Measurements from ENCODE around the gene MSMO1.

MSMO1 gene

DNA sequence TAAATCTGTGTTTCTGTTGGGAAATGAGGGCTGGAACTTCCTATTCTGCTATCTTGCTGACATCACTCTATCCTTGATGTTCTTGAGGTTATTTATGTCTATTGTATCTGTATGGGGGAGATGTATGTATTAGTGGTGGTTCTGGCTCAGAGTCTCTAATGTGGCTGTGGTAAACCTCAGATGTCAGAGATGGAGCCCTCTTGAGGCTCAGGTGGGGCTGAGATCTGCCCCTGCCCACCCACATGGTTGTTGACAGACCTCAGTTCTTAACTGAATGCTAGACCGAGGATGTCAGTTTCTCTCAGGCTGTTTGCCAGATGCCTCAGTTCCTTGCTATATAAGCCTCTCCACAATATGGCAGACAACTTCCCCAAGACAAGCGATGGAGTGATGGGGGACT is 48.0 kb downstream of the MSMO1 start:
- Histone ChIP-seq H3K27ac (ENCODE audit: low read depth in 2 of 2, low read length in 2 of 2) (no peak overlapping the region), H3K36me3 (ENCODE audit: control insufficient read depth in 2 of 2, insufficient read depth in 2 of 2, low read length in 2 of 2) (no peaks in the 10 kb centered on the region), H3K27me3 (ENCODE audit: control insufficient read depth in 2 of 2, insufficient read depth in 2 of 2, low read length in 2 of 2) (peaks cover 0 to 3% of the 10 kb centered on the region in 2 donors), H3K9me3 (ENCODE audit: control insufficient read depth in 2 of 2, low read length in 2 of 2) (peaks cover 0 to 2% of the 10 kb centered on the region in 2 donors), H3K9ac (ENCODE audit: low read depth in 1 of 2, low read length in 2 of 2) (no peak overlapping the region), H3K4me3 (ENCODE audit: low read length in 2 of 2) (no peak overlapping the region), H3K4me1 (ENCODE audit: control insufficient read depth in 2 of 2, insufficient read depth in 2 of 2, low read length in 2 of 2) (no peaks in the 10 kb centered on the region)

DNA sequence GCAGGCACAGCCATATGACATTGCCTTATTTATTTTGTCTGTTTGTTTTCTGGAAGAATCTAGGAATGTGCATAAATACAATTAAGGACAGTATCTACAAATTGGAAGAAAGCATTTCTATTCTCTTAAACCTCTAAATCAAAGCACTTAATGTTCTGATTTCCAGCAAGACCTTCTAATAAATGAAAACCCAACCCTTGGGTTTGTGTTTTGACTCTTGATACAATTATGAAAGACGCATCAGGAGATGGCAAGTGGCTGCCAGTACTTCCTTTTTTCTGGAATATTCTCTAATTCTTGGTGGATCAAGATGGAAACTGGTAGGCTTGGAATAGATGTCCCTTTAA is 50.9 kb downstream of the MSMO1 start:
- Histone ChIP-seq H3K27ac (ENCODE audit: low read depth in 2 of 2, low read length in 2 of 2) (no peak overlapping the region), H3K4me3 (ENCODE audit: low read length in 2 of 2) (peak overlapping the region; percentile 63 to 71), H3K9me3 (ENCODE audit: control insufficient read depth in 2 of 2, low read length in 2 of 2) (peaks cover 0 to 2% of the 10 kb centered on the region in 2 donors), H3K9ac (ENCODE audit: low read depth in 1 of 2, low read length in 2 of 2) (peak overlapping the region; percentile 41 to 60), H3K36me3 (ENCODE audit: control insufficient read depth in 2 of 2, insufficient read depth in 2 of 2, low read length in 2 of 2) (no peaks in the 10 kb centered on the region), H3K4me1 (ENCODE audit: control insufficient read depth in 2 of 2, insufficient read depth in 2 of 2, low read length in 2 of 2) (no peaks in the 10 kb centered on the region), H3K27me3 (ENCODE audit: control insufficient read depth in 2 of 2, insufficient read depth in 2 of 2, low read length in 2 of 2) (peaks cover 0 to 3% of the 10 kb centered on the region in 2 donors)

DNA sequence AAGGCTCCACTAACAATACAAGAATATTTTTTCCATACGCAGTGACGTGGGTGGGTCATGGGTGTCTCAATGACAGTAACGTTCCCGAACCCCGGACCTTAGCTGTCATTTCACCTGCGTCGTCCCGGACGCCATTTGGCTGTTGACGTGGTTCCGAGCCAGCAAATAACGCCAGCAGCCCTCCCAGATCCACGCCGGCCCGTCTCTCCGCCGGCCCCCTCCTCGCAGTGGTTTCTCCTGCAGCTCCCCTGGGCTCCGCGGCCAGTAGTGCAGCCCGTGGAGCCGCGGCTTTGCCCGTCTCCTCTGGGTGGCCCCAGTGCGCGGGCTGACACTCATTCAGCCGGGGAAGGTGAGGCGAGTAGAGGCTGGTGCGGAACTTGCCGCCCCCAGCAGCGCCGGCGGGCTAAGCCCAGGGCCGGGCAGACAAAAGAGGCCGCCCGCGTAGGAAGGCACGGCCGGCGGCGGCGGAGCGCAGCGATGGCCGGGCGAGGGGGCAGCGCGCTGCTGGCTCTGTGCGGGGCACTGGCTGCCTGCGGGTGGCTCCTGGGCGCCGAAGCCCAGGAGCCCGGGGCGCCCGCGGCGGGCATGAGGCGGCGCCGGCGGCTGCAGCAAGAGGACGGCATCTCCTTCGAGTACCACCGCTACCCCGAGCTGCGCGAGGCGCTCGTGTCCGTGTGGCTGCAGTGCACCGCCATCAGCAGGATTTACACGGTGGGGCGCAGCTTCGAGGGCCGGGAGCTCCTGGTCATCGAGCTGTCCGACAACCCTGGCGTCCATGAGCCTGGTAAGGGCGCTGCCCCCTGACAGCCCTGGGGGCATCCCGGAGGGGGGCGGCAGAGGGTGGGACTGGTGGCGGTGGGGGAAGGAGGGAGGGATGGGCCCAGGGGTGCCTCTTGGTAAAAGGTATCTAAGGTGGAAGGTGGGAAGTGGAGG is 51.5 kb downstream of the MSMO1 start, which contains the start of gene CPE:
TSS of gene CPE (plus strand) at position 264 of the 933 bp plus-strand sequence. CDS start at position 478, 214 bp downstream.
- peaks cover 0 to 3% of the 10 kb centered on the region in 2 donors for H3K27me3 ChIP-seq (ENCODE audit: control insufficient read depth in 2 of 2, insufficient read depth in 2 of 2, low read length in 2 of 2)
- peak within 1 kb of the TSS in 1 of 2 donors; percentile 17 for H3K27ac ChIP-seq (ENCODE audit: low read depth in 2 of 2, low read length in 2 of 2)
- H3K4me1 ChIP-seq (ENCODE audit: control insufficient read depth in 2 of 2, insufficient read depth in 2 of 2, low read length in 2 of 2), result no peaks in the 10 kb centered on the region
- H3K4me3 ChIP-seq (ENCODE audit: low read length in 2 of 2), result peak within 1 kb of the TSS; percentile 63 to 71
- no peaks in the 10 kb centered on the region for H3K36me3 ChIP-seq (ENCODE audit: control insufficient read depth in 2 of 2, insufficient read depth in 2 of 2, low read length in 2 of 2)
- H3K9ac ChIP-seq (ENCODE audit: low read depth in 1 of 2, low read length in 2 of 2), result peak within 1 kb of the TSS; percentile 41 to 60
- peaks cover 0 to 2% of the 10 kb centered on the region in 2 donors for H3K9me3 ChIP-seq (ENCODE audit: control insufficient read depth in 2 of 2, low read length in 2 of 2)

DNA sequence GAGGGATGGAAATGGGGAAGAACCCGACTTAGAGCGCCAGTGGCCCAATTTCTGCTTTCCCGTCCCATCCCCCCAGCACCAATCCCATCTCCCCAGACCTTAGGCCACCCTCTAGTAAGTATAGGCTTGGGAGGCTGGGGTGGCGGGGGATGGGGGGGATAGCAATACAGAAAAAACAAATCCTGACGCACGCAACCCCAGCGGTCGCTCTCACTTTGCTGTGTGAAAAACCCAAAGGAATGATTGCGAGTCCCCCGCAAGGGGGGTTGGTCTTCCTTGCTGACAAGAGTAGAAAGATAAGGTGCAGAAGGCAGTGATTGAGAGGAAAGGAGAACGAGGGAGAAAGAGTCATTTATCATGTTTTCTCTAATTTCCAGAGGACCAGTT is 52.2 kb downstream of the MSMO1 start:
- Histone ChIP-seq H3K27ac (ENCODE audit: low read depth in 2 of 2, low read length in 2 of 2) (peak overlapping the region in 1 of 2 donors; percentile 17), H3K9ac (ENCODE audit: low read depth in 1 of 2, low read length in 2 of 2) (no peak overlapping the region), H3K36me3 (ENCODE audit: control insufficient read depth in 2 of 2, insufficient read depth in 2 of 2, low read length in 2 of 2) (no peaks in the 10 kb centered on the region), H3K27me3 (ENCODE audit: control insufficient read depth in 2 of 2, insufficient read depth in 2 of 2, low read length in 2 of 2) (peaks cover 0 to 3% of the 10 kb centered on the region in 2 donors), H3K9me3 (ENCODE audit: control insufficient read depth in 2 of 2, low read length in 2 of 2) (peaks cover 0 to 2% of the 10 kb centered on the region in 2 donors), H3K4me1 (ENCODE audit: control insufficient read depth in 2 of 2, insufficient read depth in 2 of 2, low read length in 2 of 2) (no peaks in the 10 kb centered on the region), H3K4me3 (ENCODE audit: low read length in 2 of 2) (peak overlapping the region; percentile 26 to 63)

DNA sequence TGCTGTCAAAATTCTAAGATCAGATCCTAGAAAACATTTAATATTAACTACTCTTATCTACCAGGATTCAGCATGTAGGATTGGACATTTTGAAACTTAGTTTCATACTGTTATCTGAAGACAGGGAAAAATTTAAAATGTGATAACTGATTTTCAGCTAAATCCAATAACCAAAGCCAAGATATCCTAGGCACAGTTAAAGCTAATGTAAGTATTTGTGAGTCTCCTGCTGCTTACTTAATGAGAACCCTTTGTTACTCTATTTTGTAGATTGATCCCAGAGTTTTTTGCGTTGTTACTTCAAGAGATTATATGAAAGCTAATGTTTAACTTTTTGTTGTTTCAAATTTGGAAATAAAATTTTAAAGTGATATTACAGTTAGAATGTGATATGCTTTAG is 53.3 kb downstream of the MSMO1 start:
- Histone ChIP-seq H3K4me1 (ENCODE audit: control insufficient read depth in 2 of 2, insufficient read depth in 2 of 2, low read length in 2 of 2) (no peaks in the 10 kb centered on the region), H3K9ac (ENCODE audit: low read depth in 1 of 2, low read length in 2 of 2) (no peak overlapping the region), H3K36me3 (ENCODE audit: control insufficient read depth in 2 of 2, insufficient read depth in 2 of 2, low read length in 2 of 2) (no peaks in the 10 kb centered on the region), H3K4me3 (ENCODE audit: low read length in 2 of 2) (no peak overlapping the region), H3K9me3 (ENCODE audit: control insufficient read depth in 2 of 2, low read length in 2 of 2) (no peaks in the 10 kb centered on the region), H3K27ac (ENCODE audit: low read depth in 2 of 2, low read length in 2 of 2) (no peak overlapping the region), H3K27me3 (ENCODE audit: control insufficient read depth in 2 of 2, insufficient read depth in 2 of 2, low read length in 2 of 2) (peaks cover 0 to 3% of the 10 kb centered on the region in 2 donors)

DNA sequence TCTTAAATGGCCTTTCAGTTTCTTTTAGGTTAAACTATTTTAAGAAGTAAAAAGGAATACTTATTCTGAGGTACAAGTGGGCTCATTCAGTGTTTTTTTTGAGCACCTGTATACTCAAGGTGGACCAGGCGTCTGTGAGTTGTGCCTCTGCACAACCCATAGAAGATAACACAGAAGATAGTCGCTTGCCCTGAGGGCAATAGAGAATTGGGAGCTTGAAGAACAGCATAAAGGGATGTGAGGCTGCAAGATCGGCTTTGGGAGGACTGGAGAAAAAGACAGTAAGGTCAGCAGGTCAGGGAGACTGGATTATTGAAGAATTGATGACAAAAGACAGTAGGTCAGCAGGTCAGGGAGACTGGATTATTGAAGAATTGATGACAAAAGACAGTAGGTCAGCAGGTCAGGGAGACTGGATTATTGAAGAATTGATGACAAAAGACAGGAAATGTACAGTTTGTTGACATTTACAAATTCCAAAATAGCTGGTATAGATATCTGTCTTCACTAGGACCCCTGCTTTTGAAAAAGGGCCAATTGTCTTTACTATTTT is 54.4 kb downstream of the MSMO1 start:
- Histone ChIP-seq H3K36me3 (ENCODE audit: control insufficient read depth in 2 of 2, insufficient read depth in 2 of 2, low read length in 2 of 2) (no peaks in the 10 kb centered on the region), H3K9ac (ENCODE audit: low read depth in 1 of 2, low read length in 2 of 2) (no peak overlapping the region), H3K9me3 (ENCODE audit: control insufficient read depth in 2 of 2, low read length in 2 of 2) (no peaks in the 10 kb centered on the region), H3K4me3 (ENCODE audit: low read length in 2 of 2) (no peak overlapping the region), H3K27ac (ENCODE audit: low read depth in 2 of 2, low read length in 2 of 2) (no peak overlapping the region), H3K27me3 (ENCODE audit: control insufficient read depth in 2 of 2, insufficient read depth in 2 of 2, low read length in 2 of 2) (peaks cover 0 to 3% of the 10 kb centered on the region in 2 donors), H3K4me1 (ENCODE audit: control insufficient read depth in 2 of 2, insufficient read depth in 2 of 2, low read length in 2 of 2) (no peaks in the 10 kb centered on the region)

DNA sequence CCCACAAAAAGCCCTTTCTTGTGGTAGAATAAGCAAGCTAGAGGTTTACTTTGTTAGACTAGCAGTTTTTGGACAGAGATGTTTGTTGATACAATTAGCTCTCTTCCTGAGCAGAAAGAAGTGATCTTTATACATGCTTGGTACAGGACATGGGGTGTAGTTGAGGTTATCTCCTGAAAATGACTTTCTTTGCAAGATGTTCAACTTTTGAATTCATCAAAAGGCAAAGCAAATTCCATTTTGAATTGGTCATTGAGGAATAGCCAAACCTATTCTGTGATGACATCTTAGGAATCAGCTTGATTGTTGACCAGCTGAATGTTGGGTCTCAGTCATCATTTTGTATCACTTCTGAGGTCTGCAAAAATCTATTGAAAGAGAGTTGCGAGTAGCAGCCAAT is 55.2 kb downstream of the MSMO1 start:
- H3K36me3 ChIP-seq (ENCODE audit: control insufficient read depth in 2 of 2, insufficient read depth in 2 of 2, low read length in 2 of 2), result no peaks in the 10 kb centered on the region
- H3K27me3 ChIP-seq (ENCODE audit: control insufficient read depth in 2 of 2, insufficient read depth in 2 of 2, low read length in 2 of 2), result peaks cover 0 to 3% of the 10 kb centered on the region in 2 donors
- no peak overlapping the region for H3K4me3 ChIP-seq (ENCODE audit: low read length in 2 of 2)
- no peaks in the 10 kb centered on the region for H3K9me3 ChIP-seq (ENCODE audit: control insufficient read depth in 2 of 2, low read length in 2 of 2)
- no peak overlapping the region for H3K27ac ChIP-seq (ENCODE audit: low read depth in 2 of 2, low read length in 2 of 2)
- no peak overlapping the region for H3K9ac ChIP-seq (ENCODE audit: low read depth in 1 of 2, low read length in 2 of 2)
- H3K4me1 ChIP-seq (ENCODE audit: control insufficient read depth in 2 of 2, insufficient read depth in 2 of 2, low read length in 2 of 2), result no peaks in the 10 kb centered on the region

DNA sequence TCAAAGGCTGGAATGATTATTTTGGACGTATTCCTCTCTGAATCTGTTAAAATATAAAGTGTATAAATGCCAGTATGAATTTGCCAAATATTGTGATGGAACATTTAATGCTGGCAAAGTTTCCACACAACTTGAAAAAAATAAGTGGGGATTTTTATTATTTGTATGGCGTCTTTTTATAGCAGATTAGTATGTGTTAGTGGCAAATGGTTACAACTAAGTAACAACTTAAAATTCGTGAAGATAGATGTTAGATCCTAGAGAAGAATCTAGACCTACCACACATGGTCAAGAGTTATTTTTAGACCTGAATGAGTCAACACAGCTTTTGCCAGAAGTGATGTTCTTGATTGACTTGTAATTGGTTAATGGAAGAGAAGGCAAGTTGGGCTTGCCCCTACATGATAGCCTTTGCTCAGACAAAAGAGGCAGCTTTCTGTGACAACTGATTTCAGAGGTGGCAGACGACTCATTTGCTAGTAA is 56.2 kb downstream of the MSMO1 start:
- Histone ChIP-seq H3K27ac (ENCODE audit: low read depth in 2 of 2, low read length in 2 of 2) (no peak overlapping the region), H3K9me3 (ENCODE audit: control insufficient read depth in 2 of 2, low read length in 2 of 2) (no peaks in the 10 kb centered on the region), H3K4me3 (ENCODE audit: low read length in 2 of 2) (no peak overlapping the region), H3K27me3 (ENCODE audit: control insufficient read depth in 2 of 2, insufficient read depth in 2 of 2, low read length in 2 of 2) (peaks cover 0 to 1% of the 10 kb centered on the region in 2 donors), H3K4me1 (ENCODE audit: control insufficient read depth in 2 of 2, insufficient read depth in 2 of 2, low read length in 2 of 2) (no peaks in the 10 kb centered on the region), H3K9ac (ENCODE audit: low read depth in 1 of 2, low read length in 2 of 2) (no peak overlapping the region), H3K36me3 (ENCODE audit: control insufficient read depth in 2 of 2, insufficient read depth in 2 of 2, low read length in 2 of 2) (no peaks in the 10 kb centered on the region)

DNA sequence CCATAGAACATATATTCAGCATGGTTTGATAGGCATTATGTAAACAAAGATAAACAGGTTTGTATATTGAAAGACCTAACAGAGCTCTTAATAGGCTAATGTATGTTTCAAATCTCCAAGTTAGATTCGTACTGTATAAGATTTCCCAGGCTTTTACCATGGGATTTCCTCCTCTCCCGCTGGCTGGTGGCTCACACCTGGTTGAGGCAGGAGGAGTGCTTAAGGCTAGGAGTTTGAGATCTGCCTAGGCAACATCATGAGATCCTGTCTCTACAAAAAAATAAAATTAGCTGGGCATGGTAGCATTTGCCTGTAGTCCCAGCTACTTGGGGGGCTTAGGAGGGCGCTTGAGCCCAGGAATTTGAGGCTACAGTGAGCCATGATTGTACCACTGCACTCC is 56.7 kb downstream of the MSMO1 start:
- Histone ChIP-seq H3K4me1 (ENCODE audit: control insufficient read depth in 2 of 2, insufficient read depth in 2 of 2, low read length in 2 of 2) (no peaks in the 10 kb centered on the region), H3K9ac (ENCODE audit: low read depth in 1 of 2, low read length in 2 of 2) (no peak overlapping the region), H3K4me3 (ENCODE audit: low read length in 2 of 2) (no peak overlapping the region), H3K36me3 (ENCODE audit: control insufficient read depth in 2 of 2, insufficient read depth in 2 of 2, low read length in 2 of 2) (no peaks in the 10 kb centered on the region), H3K27me3 (ENCODE audit: control insufficient read depth in 2 of 2, insufficient read depth in 2 of 2, low read length in 2 of 2) (no peaks in the 10 kb centered on the region), H3K27ac (ENCODE audit: low read depth in 2 of 2, low read length in 2 of 2) (no peak overlapping the region), H3K9me3 (ENCODE audit: control insufficient read depth in 2 of 2, low read length in 2 of 2) (no peaks in the 10 kb centered on the region)

DNA sequence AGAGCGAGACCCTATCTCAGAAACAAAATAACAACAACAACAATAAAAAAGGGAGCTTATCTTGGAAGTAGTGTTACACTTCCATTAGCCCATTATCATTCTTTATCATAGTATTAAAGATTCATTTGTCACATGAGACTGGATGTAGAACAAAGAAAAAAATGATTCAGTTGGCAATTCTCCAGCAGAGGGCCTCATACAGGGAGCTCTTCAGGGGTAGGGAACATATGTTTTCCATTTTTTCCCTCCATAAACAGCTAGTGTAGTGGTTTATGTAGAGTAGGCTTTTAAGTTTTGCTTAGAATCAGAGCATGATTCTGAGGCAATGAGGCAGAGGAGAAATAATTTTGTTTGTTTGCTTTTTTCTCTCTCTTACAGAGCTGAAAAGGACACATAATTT is 57.1 kb downstream of the MSMO1 start:
- Histone ChIP-seq H3K4me3 (ENCODE audit: low read length in 2 of 2) (no peak overlapping the region), H3K4me1 (ENCODE audit: control insufficient read depth in 2 of 2, insufficient read depth in 2 of 2, low read length in 2 of 2) (no peaks in the 10 kb centered on the region), H3K27me3 (ENCODE audit: control insufficient read depth in 2 of 2, insufficient read depth in 2 of 2, low read length in 2 of 2) (no peaks in the 10 kb centered on the region), H3K9ac (ENCODE audit: low read depth in 1 of 2, low read length in 2 of 2) (no peak overlapping the region), H3K9me3 (ENCODE audit: control insufficient read depth in 2 of 2, low read length in 2 of 2) (no peaks in the 10 kb centered on the region), H3K36me3 (ENCODE audit: control insufficient read depth in 2 of 2, insufficient read depth in 2 of 2, low read length in 2 of 2) (no peaks in the 10 kb centered on the region), H3K27ac (ENCODE audit: low read depth in 2 of 2, low read length in 2 of 2) (no peak overlapping the region)

Data from mucosa of rectum (tissue), 2 donors.